GM19455 (cell line): ENCODE measurements around the gene EPHB1.

Source experiments
- ATAC-seq: cut with Tn5 transposase; IDR thresholded peaks from one replicate; pipeline ENCODE4 v1.9.1; 2021; ENCODE audit not compliant: unreplicated experiment

The EPHB1 gene

GRCh38 chr3:134794950-134795745 lies at the start of gene EPHB1:
Gene EPHB1 (plus strand): TSS chr3:134795260.
- peak; percentile 80 for ATAC-seq

- no peak for ATAC-seq
Measured at GRCh38 chr3:134748698-134749097, 46.4 kb upstream of the EPHB1 start.

- ATAC-seq: no peak
Measured at GRCh38 chr3:134749174-134749573, 45.9 kb upstream of the EPHB1 start.

- ATAC-seq: no peak
Measured at GRCh38 chr3:134749802-134750553, 45.1 kb upstream of the EPHB1 start.

- ATAC-seq: no peak
Measured at GRCh38 chr3:134751831-134752230, 43.2 kb upstream of the EPHB1 start.

- ATAC-seq: no peak
Measured at GRCh38 chr3:134752761-134753461, 42.1 kb upstream of the EPHB1 start.

- ATAC-seq: no peak
Measured at GRCh38 chr3:134753999-134754742, 40.9 kb upstream of the EPHB1 start.

- ATAC-seq: peak; percentile 74
Measured at GRCh38 chr3:134754768-134755559, 40.1 kb upstream of the EPHB1 start.

GRCh38 chr3:134755821-134756220 lies 39.2 kb upstream of the EPHB1 start:
- no peak for ATAC-seq

GRCh38 chr3:134757549-134758069 lies 37.5 kb upstream of the EPHB1 start:
- ATAC-seq: no peak

GRCh38 chr3:134761213-134761612 lies 33.8 kb upstream of the EPHB1 start:
- no peak for ATAC-seq

GRCh38 chr3:134762016-134762415 lies 33.0 kb upstream of the EPHB1 start:
- no peak for ATAC-seq

GRCh38 chr3:134765468-134765867 lies 29.6 kb upstream of the EPHB1 start:
- no peak for ATAC-seq

- no peak for ATAC-seq
Measured at GRCh38 chr3:134766290-134766689, 28.8 kb upstream of the EPHB1 start.

- no peak for ATAC-seq
Measured at GRCh38 chr3:134768116-134768515, 26.9 kb upstream of the EPHB1 start.

GRCh38 chr3:134768837-134769236 lies 26.2 kb upstream of the EPHB1 start:
- ATAC-seq: no peak

GRCh38 chr3:134769287-134769868 lies 25.7 kb upstream of the EPHB1 start:
- no peak for ATAC-seq

- ATAC-seq: no peak
Measured at GRCh38 chr3:134772011-134772410, 23.0 kb upstream of the EPHB1 start.

- no peak for ATAC-seq
Measured at GRCh38 chr3:134772591-134772990, 22.5 kb upstream of the EPHB1 start.

- ATAC-seq: no peak
Measured at GRCh38 chr3:134775831-134776230, 19.2 kb upstream of the EPHB1 start.
